Stimulated activated CD4-positive, alpha-beta T cell treated with anti-CD3 and anti-CD28 coated beads, Interleukin-15, amount 100 ng/mL, for 48 hours (primary cell): ENCODE data around the gene ZSCAN10.
A peak's percentile ranks its signal among the peaks of the same experiment; 100 is the strongest.

ENCODE experiments used
- DNase-seq, 2 donors: peaks; one replicate each; pipeline ENCODE4 v3.0.0-alpha.2; 2020; ENCODE audit warnings: low read depth in 2 of 2

Gene ZSCAN10

DNA sequence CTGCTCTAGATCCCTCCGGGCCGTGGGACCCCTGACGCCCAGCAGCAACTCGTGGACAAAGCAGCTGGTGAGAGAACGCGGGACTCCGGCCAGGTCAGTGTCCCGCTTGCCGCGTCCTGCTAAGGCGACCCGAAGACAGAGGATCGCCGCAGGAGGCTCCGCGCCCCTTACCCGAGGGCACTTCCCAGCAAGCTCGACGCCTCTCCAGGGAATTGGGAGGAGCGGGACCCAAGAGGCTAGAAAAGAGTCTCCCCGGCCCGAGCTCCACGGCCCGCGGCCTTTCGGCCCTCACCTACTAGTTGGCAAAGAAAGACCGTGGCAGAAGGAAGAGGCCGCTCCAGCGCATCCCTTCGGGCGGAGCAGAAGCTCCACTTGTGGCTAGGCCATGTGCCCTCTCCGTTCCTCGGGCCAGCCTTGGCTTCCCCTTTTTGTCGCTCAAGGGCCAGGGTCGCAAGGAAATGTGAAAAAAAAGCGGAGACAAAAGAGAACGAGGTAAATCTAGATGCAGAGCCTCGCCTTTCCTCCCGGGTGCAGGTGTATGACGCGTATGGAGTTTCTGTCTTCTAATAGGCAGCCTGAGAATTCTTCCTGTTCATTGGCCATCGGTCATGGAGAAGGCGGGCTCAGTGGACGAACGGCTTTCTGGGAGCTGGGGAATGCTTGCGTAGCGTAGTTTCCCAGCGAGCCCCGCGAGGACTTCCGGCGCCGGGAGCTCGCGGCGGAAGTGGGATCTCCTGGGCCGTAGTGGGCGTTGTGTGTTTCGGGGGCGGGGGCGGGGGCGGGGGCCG lies 35.4 kb upstream of the ZSCAN10 start, which contains the start of gene ZNF213:
Gene ZNF213 (plus strand): TSS at position 692 of the 788 bp plus-strand sequence. CDS start 2,252 bp downstream, outside the sequence.
- DNase-seq = peak; percentile 91 to 92

DNA sequence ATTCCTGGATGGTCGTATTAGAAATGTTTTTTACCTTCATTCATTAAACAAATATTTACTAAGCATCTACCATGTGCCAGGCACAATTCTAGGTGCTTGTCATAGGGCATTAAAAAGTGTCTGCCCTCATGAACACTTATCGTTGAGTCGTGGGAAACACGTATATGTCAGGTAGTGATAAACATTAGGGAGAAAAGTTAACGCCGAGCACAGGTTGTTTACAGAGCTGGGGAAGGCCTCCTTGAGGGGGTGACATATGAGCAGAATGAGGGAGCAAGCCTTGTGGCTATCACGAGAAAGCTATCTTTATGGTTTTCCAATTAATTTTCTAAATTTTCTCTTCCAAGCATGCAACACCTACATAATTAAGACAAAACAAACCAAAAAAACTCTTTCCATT lies 34.8 kb upstream of the ZSCAN10 start:
- no peak for DNase-seq

DNA sequence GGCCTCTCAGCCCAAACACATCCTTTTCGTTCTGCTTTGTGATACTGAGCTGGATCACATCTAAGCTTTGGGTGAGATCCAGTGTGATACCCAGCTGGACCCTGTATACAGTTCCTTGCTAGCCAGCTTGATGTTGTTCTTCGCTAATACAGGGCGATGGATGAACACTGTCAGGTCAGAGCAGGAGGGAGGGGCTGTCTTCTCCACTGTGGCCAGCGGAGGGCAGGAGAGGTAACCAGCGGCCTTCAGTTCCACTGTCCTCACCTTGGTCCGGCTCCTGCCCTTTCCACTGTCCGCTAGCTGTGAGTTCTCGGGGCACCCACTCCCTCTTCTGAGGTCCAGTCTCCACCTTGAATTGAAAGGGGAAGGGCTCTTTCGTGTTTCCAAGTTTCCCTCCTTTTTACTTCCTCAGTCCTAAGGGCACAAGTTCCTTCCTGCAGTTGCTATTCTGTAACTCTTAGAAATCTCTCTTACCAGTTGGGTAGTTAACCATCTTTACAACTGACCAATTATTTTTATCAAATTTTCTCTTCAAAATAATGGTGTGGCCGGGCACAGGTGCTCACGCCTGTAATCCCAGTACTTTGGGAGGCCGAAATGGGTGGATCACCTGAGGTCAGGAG lies 32.8 kb upstream of the ZSCAN10 start:
- peak in 1 of 2 donors; percentile 31 for DNase-seq

DNA sequence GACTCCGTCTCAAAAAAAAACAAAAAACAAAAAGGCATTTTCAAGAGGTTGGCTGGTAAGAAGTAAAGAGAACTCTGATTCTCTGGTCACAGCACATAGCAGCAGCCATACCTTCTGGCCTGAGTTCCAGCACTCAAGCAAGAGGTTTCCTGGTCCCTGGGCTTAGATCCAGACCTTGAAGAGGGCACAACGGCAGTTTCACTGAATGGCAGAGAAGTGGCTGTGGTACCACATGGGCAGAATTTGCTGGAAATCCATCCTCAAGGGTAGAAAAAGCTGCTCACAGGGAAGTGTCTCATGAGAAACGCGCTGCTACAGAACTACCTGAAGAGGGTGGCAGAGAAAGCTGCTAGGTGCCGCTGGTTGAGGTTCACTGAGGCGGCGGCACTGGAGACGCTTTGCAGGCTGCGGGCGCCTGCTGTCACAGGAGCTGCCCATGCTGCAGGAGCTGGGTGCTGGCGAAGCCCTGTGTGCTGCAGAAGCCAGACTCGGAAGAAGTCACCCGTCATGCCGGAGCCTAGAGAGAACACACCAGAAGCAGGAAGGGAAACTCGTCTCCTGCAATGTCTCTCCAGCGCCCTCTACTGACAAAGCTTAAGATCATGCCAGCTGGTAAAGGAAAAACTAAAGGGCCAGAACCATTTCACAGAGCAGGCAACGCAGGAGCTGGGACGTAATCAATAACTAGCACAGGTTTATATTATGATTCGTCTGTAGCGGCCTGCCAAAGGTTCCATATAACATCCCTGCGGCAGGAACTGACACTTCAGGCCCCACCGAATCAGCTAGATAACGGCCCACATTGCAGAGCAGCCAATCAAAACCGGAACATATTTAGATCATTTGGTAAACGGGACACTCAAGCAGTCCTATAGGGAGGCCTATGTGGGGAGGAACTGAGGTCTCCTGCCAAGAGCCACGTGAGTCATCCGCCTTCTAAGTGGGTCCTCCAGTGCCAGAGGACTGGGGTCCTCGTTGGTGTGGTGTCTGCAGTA lies 30.3 kb upstream of the ZSCAN10 start:
- peak; percentile 71 to 76 for DNase-seq

DNA sequence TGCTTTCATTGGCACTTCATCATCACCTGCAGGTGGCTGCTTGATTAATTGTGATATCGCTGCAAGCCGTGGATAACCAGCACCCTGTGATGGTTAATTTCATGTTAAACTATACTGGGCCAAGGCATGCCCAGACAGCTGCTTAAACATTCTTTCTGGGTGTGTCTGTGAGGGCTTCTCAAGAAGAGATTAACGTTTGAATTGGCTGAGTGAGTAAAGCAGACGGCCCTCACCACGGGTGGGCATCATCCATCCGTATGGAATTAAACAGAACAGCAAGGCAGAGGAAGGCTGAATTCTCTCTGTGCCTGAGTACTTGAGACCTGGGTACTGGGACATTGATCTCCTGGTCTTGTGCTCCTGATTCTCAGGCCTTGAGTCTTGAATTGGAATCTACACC lies 28.7 kb upstream of the ZSCAN10 start:
- DNase-seq = no peak

DNA sequence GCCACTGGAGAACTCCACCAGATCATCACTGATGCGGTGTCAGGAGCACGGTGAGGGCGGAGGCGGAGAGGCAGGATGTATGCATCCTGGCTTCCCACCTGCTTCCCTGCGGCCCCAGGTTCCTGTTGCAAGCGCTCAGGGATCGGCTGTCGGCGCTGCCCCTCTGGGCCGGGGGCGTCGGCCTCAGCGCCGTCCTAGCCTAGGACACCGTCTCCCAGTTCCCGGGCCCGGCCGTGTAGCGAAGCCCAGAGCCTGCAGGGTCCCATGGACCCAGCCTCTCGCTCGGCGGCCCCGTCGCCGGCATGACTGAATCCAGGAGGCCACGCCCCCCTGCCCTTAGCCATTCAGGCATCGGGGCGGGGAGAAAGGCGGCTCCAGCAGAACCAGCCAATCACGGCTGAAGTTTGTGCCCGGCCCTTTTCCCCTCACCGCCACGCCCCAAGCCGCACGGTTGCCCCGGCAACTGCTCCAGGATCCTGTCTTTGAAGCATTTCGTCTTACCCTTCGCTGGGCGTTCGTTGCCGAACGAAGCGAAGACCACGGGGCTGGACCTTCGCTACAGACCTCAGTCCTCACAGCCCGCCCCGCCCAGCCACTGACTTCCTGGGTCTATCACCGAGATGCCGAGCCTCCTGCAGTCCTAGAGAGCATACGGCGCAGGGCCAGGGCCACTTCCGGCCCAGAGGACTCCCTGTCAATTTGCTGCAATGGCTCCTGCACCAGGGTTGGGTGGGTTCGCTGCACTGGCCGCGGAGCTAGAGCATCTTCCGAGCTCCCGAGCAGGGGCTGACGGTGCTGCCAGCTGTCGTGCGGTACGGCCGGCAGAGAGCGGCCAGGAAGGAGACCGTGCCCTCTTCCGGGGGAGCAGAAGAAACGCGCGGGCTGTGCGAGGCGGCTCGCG lies 25.1 kb upstream of the ZSCAN10 start:
- peak; percentile 92 to 98 for DNase-seq

DNA sequence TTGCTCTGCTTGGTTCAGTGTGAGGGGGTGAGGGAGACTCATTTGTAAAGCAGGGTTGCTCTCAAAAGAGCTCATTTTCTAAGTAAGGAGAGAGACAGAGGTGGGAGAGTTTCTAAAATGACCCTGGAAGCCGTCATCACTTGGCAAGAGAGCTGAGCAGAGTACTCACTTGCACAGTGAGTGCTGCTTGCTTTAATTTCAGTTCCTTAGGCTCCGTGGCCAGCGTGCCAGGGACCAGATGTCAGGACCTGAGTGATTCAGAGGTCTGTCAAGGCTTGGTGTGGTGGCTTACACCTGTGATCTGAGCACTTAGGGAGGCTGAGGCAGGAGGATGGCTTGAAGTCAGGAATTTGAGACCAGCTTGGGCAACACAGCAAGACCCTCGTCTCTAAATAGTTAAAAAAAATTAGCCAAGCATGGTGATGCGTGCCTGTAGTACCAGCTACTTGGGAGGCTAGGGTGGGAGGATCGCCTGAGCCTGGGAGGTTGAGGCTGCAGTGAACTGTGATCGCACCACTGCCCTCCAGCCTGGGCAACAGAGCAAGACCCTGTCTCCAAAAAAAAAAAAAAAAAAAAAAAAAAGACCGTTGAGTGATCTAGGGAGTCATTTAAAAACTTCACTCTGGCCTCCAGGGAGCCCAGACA lies 24.0 kb upstream of the ZSCAN10 start:
- DNase-seq = no peak

DNA sequence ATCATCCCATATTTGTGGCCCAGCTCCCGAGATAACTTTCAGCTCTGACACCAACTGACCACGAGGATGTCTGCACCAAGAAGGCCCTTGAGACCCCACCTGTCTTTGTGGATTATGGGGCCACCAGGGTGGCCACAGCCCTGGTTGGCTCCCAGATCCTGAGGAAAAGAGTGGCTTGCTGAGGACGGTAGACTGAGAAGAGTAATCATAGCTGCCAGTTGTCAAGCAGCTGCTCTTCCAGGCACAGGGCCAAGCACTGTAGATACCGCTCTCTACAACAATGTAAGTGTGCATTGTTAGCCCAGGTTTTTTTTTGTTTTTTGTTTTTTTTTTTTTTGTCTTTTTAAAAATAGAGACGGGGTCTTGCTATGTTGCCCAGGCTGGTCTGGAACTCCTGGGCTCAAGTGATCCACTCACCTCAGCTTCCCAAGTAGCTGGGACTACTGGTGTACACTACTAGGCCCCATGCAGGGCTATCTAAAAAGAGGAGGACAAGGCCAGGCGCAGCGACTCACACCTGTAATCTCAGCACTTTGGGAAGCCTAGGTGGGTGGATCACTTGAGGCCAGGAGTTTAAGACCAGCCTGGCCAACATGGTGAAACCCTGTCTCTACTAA lies 22.9 kb upstream of the ZSCAN10 start:
- no peak for DNase-seq

DNA sequence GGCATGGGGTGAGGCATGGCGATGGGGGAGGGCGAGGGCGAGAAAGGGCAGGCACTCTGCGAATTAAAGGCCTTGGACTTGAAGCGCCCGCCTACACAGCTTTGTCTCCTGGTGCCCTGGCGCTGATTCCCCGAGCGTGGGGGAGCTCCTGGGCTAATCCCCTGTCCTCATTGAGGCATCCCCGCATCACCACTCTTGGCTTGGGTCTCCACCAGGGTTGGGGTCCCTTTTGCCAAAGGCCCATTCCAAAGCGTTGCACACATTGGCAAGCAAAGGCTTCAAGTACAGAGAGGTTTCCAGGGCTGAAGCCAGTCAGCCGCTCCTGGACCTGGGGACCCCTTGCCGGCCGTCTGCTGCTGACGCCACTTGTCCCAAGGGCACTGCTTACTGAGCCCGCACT lies 21.3 kb upstream of the ZSCAN10 start:
- DNase-seq = no peak

DNA sequence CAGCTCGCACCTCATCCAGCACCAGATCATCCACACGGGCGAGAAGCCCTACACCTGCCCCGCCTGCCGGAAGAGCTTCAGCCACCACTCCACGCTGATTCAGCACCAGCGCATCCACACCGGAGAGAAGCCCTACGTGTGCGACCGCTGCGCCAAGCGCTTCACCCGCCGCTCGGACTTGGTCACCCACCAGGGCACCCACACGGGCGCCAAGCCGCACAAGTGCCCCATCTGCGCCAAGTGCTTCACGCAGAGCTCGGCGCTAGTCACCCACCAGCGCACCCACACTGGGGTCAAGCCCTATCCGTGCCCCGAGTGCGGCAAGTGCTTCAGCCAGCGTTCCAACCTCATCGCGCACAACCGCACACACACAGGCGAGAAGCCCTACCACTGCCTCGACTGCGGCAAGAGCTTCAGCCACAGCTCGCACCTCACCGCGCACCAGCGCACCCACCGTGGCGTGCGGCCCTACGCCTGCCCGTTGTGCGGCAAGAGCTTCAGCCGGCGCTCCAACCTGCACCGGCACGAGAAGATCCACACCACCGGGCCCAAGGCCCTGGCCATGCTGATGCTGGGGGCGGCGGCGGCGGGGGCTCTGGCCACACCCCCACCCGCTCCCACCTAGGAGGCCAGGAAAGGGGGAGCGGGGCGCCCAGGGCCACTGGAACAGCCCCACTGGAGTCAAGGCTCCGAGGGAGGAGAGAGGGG lies 20.8 kb upstream of the ZSCAN10 start:
- DNase-seq = no peak

DNA sequence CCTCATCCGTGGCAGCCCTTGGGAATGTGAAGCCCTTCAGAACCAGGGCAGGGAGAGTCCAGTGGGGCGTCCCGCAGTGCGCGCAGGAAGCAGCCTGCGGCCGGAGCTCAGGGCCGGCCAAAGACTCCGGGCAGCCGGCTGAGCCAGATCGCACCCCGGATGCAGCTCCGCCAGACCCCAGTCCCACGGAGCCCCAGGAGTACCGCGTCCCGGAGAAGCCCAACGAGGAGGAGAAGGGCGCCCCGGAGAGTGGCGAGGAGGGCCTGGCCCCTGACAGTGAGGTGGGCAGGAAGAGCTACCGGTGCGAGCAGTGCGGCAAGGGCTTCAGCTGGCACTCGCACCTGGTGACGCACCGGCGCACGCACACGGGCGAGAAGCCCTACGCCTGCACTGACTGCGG lies 20.2 kb upstream of the ZSCAN10 start:
- no peak for DNase-seq

DNA sequence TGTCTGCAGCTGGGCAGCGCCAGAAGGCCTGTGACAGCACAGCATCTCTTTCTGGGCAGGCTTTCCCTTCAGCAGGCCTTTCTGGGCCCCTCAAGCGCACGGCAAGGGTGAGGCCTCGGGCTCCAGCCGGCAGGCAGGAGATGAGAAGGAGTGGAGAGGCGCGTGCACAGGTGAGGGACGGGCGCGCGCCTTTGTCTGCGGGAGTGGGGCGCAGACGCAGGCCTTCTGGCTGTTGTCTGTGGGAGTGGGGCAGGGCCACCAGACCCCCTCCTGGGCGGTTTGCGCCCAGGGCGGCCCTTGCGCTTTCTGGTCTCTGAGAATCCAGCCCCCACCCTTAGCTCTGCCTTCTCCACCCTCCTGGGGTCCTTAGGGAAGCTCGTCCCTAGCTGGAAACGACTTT lies 19.8 kb upstream of the ZSCAN10 start:
- DNase-seq = no peak

DNA sequence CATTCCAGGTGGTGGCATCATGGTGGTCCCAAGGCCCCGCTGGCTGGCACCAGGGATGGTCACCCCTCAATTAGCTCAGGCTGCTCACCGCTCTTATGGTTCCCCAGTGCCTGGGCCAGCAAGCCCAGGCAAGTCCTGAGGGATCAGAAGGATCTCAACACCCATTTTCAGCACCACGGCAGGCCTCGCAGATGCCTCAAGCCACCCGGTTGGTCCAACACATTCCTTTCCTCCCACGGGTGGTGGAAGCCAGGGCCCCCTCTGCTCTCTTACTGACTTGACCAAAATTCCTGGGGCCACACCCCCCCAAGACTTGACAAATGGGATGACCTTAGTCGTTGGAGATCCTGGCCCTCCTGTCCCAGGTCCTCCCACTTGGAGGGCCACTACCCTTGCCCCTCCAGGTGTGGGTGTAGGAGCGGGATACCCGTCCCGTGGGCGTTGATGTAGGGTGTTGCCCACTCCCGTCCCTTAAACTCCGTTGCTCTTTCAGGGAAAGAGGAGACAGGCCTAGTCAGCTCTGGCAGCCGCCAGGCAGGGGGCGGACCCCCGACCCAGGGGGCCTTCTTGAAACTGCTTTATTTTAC lies 19.2 kb upstream of the ZSCAN10 start:
- no peak for DNase-seq

DNA sequence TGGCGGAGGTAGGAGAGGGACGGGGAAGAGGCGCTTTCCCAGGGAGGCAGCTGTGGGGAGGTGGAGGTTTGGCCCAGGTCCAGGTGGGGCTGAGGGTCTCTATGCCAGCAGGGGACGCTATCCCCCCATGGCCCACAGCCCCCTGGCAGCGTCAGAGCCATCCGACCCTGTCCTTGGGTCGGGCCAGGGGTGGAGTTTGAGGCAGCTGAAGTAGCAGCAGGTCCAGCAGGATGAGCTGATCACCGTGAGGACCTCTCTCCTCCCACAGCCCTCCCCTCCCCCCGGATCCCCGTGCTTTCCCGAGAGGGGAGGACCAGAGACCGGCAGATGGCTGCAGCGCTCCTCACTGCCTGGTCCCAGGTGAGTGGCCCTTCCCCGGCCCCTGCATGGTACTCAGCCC lies 16.5 kb upstream of the ZSCAN10 start:
- DNase-seq = no peak

DNA sequence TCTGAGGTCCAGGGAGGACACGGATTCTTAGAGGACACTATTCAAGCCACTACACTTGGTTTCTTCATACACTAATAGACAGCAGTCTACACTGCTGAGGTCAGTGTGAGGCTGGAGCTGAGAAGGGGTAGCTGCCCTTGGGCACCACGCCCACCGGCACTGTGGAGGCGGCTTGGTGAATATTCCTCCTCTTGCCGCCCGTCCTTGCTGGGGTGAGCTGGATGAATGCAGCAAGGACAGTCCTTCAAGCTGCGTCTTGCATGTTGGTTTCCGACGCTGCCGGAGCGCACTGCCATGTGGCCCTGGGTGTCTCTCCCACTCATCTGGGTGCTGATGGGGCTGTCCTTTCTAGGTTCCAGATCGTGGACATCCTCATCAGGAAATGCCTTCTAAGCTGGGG lies 15.9 kb upstream of the ZSCAN10 start:
- no peak for DNase-seq

DNA sequence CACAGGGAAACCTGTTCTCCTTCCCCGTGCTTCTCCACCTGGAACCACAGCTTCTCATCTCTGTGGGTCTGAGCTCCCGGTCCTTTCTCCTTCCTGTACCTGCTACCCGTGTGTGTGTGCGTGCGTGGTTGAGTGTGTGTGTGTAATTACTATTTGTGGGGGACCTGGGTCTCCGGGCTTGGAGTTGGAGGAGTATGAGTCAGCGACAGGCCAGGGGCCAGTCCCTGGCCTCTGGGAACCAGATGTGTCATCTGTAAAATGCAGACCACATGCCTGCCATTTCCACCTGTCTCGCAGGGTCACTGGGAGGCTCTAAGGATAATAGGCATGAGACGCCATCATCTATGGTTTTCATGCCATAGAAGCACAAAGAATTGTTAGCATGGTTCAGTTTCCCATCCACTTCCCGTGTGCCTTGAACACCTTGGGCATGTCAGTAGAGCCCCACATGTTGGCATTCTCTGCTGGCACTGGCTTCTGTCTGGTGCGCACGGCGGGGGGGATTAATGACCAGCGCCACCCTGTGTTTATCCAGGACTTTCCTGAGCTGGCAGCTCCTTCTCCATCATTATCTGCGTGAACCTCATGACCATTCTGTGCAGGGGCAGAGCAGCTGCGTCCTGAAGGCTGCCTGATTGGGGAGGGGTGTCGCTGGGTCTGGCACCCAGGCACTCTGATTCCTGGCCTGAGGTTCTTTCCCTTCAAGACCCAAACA lies 14.8 kb upstream of the ZSCAN10 start:
- DNase-seq = no peak

DNA sequence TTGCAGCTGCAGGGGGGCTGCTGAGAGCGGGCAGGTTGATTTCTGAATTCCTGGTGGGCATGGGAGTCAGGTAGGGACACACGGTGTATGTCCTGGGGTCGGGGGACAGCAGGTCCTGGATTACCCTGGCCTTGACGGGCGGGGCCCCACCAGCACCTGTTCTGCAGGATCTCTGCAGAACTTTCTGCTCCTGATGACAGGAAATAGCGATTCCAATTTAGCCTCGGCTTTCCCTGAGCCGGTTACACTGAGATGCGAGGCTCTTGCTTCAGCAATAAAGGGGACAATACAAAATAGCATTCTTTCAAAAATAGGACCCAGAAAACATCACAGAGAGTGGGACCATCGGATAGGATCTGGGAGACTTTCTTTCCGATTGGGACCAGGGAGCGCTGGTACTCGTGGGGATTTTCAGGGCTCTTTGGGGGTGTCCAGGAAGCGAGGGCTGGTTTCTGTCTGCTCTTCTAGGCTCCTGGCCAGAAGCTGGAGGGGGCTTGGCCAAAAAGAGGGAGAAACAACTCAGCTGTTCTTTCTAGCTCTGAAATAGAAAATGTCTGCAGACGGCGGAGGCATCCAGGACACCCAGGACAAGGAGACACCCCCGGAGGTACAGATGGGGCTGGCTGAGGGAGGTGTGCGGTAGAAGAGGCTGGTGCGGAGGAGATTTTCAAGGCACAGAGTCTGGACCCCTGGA lies 13.9 kb upstream of the ZSCAN10 start:
- DNase-seq = no peak
